Right lobe of liver (tissue), 6 donors: Measurements from ENCODE around the gene EPHA10. TPM values are rescaled to one million over a fixed set of nuclear protein-coding genes. Genes with fewer than 3 reads are reported as not detected.

Source experiments
- ATAC-seq, 4 donors: fragments of 200-7000 bp; cut with Tn5 transposase; one replicate each; pipeline ENCODE4 v1.9.1; 2020; ENCODE audit warnings: mild to moderate bottlenecking in 4 of 4, moderate library complexity in 4 of 4
- DNase-seq, 3 donors: peaks; one replicate each; pipeline ENCODE4 v3.0.0-alpha.2; 2020
- H3K27ac ChIP-seq, 3 donors: fragments of 200-600 bp; one replicate each; pipeline ENCODE4 v1.8.0; 2022
- H3K27me3 ChIP-seq, 2 donors: fragments of 200-600 bp; one replicate each; pipeline ENCODE4 v1.8.0; 2022
- H3K36me3 ChIP-seq, 4 donors: fragments of 200-600 bp; sonication (generic) in 1 of 4; one replicate each; pipeline versions ENCODE4 v1.5.1 to v1.8.0; 2017 to 2022; ENCODE audit warnings: control low read depth in 1 of 4
- H3K4me1 ChIP-seq, 4 donors: fragments of 200-600 bp; sonication (generic) in 1 of 4; one replicate each; pipeline versions ENCODE4 v1.5.1 to v1.8.0; 2017 to 2022; ENCODE audit warnings: control low read depth in 1 of 4
- H3K4me3 ChIP-seq, 3 donors: fragments of 200-600 bp; one replicate each; pipeline ENCODE4 v1.8.0; 2022
- H3K9me3 ChIP-seq, 4 donors: fragments of 200-600 bp; sonication (generic) in 1 of 4; one replicate each; pipeline versions ENCODE4 v1.5.1 to v1.8.0; 2017 to 2022; ENCODE audit warnings: control low read depth in 1 of 4
- CTCF ChIP-seq, 4 donors: fragments of 200-600 bp in 3 of 4; fragments of 450-650 bp in 1 of 4; IDR thresholded peaks; one replicate each; pipeline versions ENCODE4 v1.5.1 to v1.8.0; 2016 to 2022; ENCODE audit warnings: antibody characterized with exemption in 4 of 4, mild to moderate bottlenecking in 2 of 4
- POLR2A ChIP-seq: fragments of 450-650 bp; IDR thresholded peaks from one replicate; pipeline ENCODE4 v1.6.1; 2017; ENCODE audit warnings: antibody characterized with exemption, mild to moderate bottlenecking
- WGBS: methylation state at CpG from one replicate; pipeline ENCODE4 v1.1.6; 2018; ENCODE audit warnings: low coverage, low lambda C conversion rate; ENCODE audit not compliant: insufficient coverage; ENCODE audit errors: missing lambda C conversion rate; 5-methylcytosine and 5-hydroxymethylcytosine counted together
- intact Hi-C, 2 donors: fragments of 100-400 bp; cut with DNase I; formaldehyde crosslinking; loops; one replicate each; pipeline versions ENCODE4 v1.11.2 to v1.14.1; 2022
- total RNA-seq, 6 experiments: library from RNA; depleted of rRNA in 2 of 6; stranded (reverse); fragments of >200 nt in 2 of 6; fragmentation: NEBNext Ultra II Directional in 3 of 6; extraction: Animal tissue kit (Norgen Biotek cat#: 25700) in 3 of 6; gene quantifications; one replicate each; pipeline versions ENCODE4 v1.1.0 to v1.2.4, GENCODE V29; 2016 to 2023
- donor health status: DM: no; HTN: yes; CAD: no.
- donor health status: DM: no; HTN: no; CAD: no.
- donor health status: DM: no; HTN: no; CAD: no.
- donor health status: DM: no; HTN: yes; CAD: no.
- donor health status: DM: no; HTN: yes; CAD: no.

The EPHA10 gene
- total RNA-seq, 6 experiments from 2014 or later: 0.07 to 0.16 TPM; not detected in 4

- DNase-seq: no peak
Measured at GRCh38 chr1:37714689-37715088, 50.2 kb downstream of the EPHA10 start.

GRCh38 chr1:37714226-37714625 is 50.7 kb downstream of the EPHA10 start:
- H3K27ac ChIP-seq: no peak overlapping the region
- intact Hi-C loops: no loop called here
- 64% methylated on average over 6 of the region's 8 CpGs for WGBS
- H3K27me3 ChIP-seq: no peaks in the 10 kb centered on the region
- TF ChIP-seq CTCF (IDR thresholded peaks at IDR 0.05) (no peak), POLR2A (no peak)
- ATAC-seq (no peak), DNase-seq (no peak)
- no peaks in the 10 kb centered on the region for H3K36me3 ChIP-seq
- H3K4me1 ChIP-seq: no peaks in the 10 kb centered on the region
- H3K4me3 ChIP-seq: no peak overlapping the region
- H3K9me3 ChIP-seq: no peaks in the 10 kb centered on the region

More at GRCh38 chr1:37714689-37715088, 50.2 kb downstream of the EPHA10 start:
- whole genome bisulfite sequencing: 88% methylated on average over 1 of the region's 4 CpGs
- TF ChIP-seq CTCF (IDR thresholded peaks at IDR 0.05): no peak
- TF ChIP-seq POLR2A: no peak
- Histone ChIP-seq H3K36me3 (no peaks in the 10 kb centered on the region), H3K4me1 (no peaks in the 10 kb centered on the region), H3K9me3 (no peaks in the 10 kb centered on the region), H3K27ac (no peak overlapping the region), H3K27me3 (no peaks in the 10 kb centered on the region), H3K4me3 (no peak overlapping the region)
- ATAC-seq: no peak
- intact Hi-C loops: no loop called here

GRCh38 chr1:37708471-37708870 is 56.4 kb downstream of the EPHA10 start:
- Histone ChIP-seq H3K4me3 (no peak overlapping the region), H3K4me1 (no peaks in the 10 kb centered on the region), H3K27me3 (no peaks in the 10 kb centered on the region), H3K9me3 (no peaks in the 10 kb centered on the region), H3K36me3 (no peaks in the 10 kb centered on the region), H3K27ac (no peak overlapping the region)
- intact Hi-C loops: no loop called here
- no peak for TF ChIP-seq CTCF (IDR thresholded peaks at IDR 0.05)
- no peak for TF ChIP-seq POLR2A
- WGBS: 100% methylated on average over 1 of the region's 4 CpGs
- no peak for DNase-seq
- no peak for ATAC-seq

GRCh38 chr1:37705399-37705798 is 59.5 kb downstream of the EPHA10 start:
- DNase-seq (no peak), ATAC-seq (no peak)
- H3K9me3 ChIP-seq: no peaks in the 10 kb centered on the region
- no peak overlapping the region for H3K4me3 ChIP-seq
- 77% methylated on average over 6 of the region's 8 CpGs for WGBS
- H3K4me1 ChIP-seq: no peaks in the 10 kb centered on the region
- intact Hi-C loops: no loop called here
- no peaks in the 10 kb centered on the region for H3K36me3 ChIP-seq
- no peak overlapping the region for H3K27ac ChIP-seq
- TF ChIP-seq POLR2A (no peak), CTCF (IDR thresholded peaks at IDR 0.05) (no peak)
- no peaks in the 10 kb centered on the region for H3K27me3 ChIP-seq

GRCh38 chr1:37704966-37705365 is 60.0 kb downstream of the EPHA10 start:
- intact Hi-C loops: no loop called here
- ATAC-seq (no peak), DNase-seq (no peak)
- TF ChIP-seq CTCF (IDR thresholded peaks at IDR 0.05): no peak
- Histone ChIP-seq H3K36me3 (no peaks in the 10 kb centered on the region), H3K9me3 (no peaks in the 10 kb centered on the region), H3K4me3 (no peak overlapping the region), H3K27me3 (no peaks in the 10 kb centered on the region), H3K4me1 (no peaks in the 10 kb centered on the region), H3K27ac (no peak overlapping the region)
- 88% methylated on average over 3 of the region's 3 CpGs for WGBS
